ENCODE measurements around the gene ZC3H12A.
"Not testable (repeated sequence)": the region's sequence is repeated elsewhere in the genome, so short reads cannot be mapped to it uniquely, and the experiment has no call there.

ZC3H12A gene

GRCh38 chr1:37502791-37503190 is 28.4 kb downstream of the ZC3H12A start:
- DNase-seq: not testable (repeated sequence)

- no peak for DNase-seq
Observed at GRCh38 chr1:37506740-37507139, 32.4 kb downstream of the ZC3H12A start.

DNA sequence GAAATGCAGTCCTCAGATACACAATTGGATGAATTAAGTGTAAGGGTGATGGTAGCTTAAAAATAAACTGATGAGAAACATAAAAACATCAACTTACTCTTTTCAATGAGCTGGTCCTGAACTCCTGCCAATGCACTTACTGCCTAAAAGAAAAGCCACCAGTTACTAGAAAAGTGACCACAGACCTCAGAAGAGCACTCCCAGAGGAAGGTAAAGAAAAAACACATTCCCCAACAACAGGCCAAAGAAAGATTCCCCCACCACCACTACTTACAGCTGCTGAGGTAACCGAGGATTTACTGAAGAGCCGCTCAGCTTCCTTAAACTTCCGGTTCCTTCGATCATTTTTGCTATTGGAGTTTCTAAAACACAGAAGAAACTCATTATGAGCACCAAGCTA is 34.8 kb downstream of the ZC3H12A start:
- no peak for DNase-seq

- DNase-seq: peak; percentile 39
Observed at GRCh38 chr1:37513795-37514349, 39.5 kb downstream of the ZC3H12A start.

- peak; percentile 91 for DNase-seq
Observed at GRCh38 chr1:37514350-37515184, 40.2 kb downstream of the ZC3H12A start, which contains the start of gene MEAF6. TSS of gene MEAF6 (minus strand) at chr1:37514766. CDS start at chr1:37514746, 20 bp downstream.

DNA sequence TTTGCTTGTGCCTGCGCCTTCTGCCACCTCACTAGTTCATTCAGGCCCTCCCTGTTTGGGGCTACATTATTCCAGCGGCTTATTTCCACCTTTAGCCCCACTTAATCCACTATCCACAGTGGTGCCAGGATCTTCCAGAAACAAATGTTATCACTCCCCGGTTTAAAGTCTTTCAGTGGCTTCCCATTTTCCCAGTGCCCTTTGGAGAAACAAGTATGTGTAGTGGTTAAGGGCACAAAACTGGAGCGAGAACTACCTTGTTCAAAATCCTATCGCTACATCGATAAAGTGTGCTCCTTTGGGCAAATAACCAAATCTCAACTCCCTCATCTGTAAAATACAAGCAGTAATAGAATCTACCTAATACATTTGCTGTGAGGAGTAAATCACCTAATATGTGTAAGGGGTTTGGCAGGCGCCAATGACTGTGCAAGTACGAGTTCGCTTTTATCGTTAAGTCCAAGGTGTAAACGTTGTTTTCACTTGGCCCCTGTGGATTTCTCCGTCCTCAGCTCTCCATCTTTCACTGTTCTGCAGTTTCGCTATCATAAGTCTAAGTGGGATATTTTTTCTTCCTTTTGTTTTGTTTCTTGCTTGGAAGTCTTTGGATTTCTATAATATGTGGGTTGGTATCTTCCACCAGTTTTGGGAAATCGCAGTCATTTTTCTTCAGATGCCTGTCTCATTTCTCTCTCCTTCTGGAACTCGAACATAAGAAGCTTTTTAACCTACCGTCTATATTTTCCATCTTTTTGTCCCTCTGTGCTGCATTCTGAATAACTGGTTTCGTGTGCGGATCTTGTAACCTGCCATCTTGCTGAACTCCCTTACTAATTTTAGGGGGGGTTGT is 41.0 kb downstream of the ZC3H12A start:
- DNase-seq: no peak

DNA sequence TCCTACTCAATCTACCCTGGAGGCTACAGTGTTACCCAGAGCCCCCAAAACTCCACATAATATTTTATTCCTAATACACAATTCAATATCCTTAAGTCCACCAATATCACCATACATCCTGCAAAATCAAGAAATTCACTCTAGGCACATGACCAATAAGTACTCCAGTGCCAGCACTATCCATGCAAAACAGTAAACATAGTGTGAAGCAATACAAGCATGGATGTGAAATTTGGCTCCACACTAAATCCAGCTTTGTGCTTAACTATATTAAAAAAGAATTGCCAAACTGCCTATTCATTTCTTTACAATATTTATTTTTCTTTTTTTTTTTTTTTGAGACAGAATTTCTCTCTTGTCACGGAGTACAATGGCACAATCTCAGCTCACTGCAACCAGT is 43.2 kb downstream of the ZC3H12A start:
- no peak for DNase-seq

GRCh38 chr1:37518241-37518640 is 43.9 kb downstream of the ZC3H12A start:
- DNase-seq: not testable (repeated sequence)

GRCh38 chr1:37518929-37519328 is 44.5 kb downstream of the ZC3H12A start:
- DNase-seq: not testable (repeated sequence)

DNA sequence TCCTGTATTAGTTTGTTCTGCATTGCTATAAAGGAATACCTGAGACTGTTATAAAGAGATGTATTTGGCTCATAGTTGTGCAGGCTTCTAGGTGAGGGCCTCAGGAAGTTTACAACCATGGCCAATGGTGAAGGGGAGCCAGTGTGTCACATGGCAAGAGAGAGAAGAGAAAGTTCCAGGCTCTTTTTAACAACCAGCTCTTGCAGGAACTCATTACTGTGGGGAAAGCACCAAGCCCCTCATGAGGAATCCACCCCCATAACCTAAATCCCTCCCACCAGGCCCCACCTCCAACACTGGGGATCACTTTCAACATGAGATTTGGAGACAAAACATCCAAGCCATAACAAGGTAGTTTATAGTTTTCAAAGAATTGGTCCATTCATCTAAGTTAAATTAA is 45.2 kb downstream of the ZC3H12A start:
- DNase-seq: no peak

DNA sequence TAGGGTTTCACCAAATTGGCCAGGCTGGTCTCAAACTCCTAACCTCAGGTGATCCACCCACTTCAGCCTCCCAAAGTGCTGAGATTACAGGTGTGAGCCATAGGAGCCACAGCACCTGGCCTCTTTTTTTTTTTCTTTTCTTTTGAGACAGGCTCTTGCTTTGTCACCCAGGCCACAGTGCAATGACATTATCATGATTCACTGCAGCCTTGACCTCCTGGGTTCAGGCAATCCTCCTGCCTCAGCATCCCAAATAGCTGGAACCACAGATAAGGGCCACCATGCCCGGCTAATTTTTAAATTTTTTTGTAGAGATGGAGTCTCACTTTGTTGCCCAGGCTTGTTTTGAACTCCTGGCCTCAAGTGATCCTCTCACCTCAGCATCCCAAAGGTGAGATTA is 55.5 kb downstream of the ZC3H12A start:
- DNase-seq: not testable (repeated sequence)

GRCh38 chr1:37532418-37533156 is 58.2 kb downstream of the ZC3H12A start:
- not testable (repeated sequence) for DNase-seq

GRCh38 chr1:37533317-37534093 is 59.1 kb downstream of the ZC3H12A start:
- DNase-seq: no peak

Data from right hindlimb (tissue), 1 donor.